ENCODE measurements around the gene RTN1.

- TF ChIP-seq POLR2AphosphoS5 (IDR thresholded peaks at IDR 0.05; ENCODE audit: low read depth, low read length) (no peak), TCF12 (IDR thresholded peaks at IDR 0.05) (no peak), YY1 (IDR thresholded peaks at IDR 0.05; ENCODE audit: low read depth) (no peak), NFIC (IDR thresholded peaks at IDR 0.05; ENCODE audit: borderline replicate concordance) (no peak)
- TF ChIP-seq, protein P1, sequence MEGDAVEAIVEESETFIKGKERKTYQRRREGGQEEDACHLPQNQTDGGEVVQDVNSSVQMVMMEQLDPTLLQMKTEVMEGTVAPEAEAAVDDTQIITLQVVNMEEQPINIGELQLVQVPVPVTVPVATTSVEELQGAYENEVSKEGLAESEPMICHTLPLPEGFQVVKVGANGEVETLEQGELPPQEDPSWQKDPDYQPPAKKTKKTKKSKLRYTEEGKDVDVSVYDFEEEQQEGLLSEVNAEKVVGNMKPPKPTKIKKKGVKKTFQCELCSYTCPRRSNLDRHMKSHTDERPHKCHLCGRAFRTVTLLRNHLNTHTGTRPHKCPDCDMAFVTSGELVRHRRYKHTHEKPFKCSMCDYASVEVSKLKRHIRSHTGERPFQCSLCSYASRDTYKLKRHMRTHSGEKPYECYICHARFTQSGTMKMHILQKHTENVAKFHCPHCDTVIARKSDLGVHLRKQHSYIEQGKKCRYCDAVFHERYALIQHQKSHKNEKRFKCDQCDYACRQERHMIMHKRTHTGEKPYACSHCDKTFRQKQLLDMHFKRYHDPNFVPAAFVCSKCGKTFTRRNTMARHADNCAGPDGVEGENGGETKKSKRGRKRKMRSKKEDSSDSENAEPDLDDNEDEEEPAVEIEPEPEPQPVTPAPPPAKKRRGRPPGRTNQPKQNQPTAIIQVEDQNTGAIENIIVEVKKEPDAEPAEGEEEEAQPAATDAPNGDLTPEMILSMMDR (IDR thresholded peaks at IDR 0.05), result no peak
These were observed 82.4 kb downstream of the RTN1 start for GRCh38 chr14:59788176-59788575.
